Ovary (tissue), 3 donors: ENCODE data around the gene NSG2.

Source experiments
- EP300 ChIP-seq: sonication (generic); formaldehyde crosslinking; IDR thresholded peaks from one replicate; pipeline ENCODE4 v1.6.1; 2017; ENCODE audit warnings: antibody characterized with exemption
- POLR2A ChIP-seq: fragments of 450-650 bp; IDR thresholded peaks from one replicate; pipeline ENCODE4 v1.6.1; 2017; ENCODE audit warnings: antibody characterized with exemption, mild to moderate bottlenecking, moderate library complexity
- TF ChIP-seq, protein P1 (sequence below), 3 donors: fragments of 450-650 bp in 2 of 3; fragments of 200-600 bp in 1 of 3; IDR thresholded peaks; one replicate each; pipeline versions ENCODE4 v1.5.1 to v1.8.0; 2016 to 2022; ENCODE audit warnings: antibody characterized with exemption in 3 of 3, mild to moderate bottlenecking in 1 of 3
- donor health status: DM: no; HTN: no; CAD: no.

DNA sequence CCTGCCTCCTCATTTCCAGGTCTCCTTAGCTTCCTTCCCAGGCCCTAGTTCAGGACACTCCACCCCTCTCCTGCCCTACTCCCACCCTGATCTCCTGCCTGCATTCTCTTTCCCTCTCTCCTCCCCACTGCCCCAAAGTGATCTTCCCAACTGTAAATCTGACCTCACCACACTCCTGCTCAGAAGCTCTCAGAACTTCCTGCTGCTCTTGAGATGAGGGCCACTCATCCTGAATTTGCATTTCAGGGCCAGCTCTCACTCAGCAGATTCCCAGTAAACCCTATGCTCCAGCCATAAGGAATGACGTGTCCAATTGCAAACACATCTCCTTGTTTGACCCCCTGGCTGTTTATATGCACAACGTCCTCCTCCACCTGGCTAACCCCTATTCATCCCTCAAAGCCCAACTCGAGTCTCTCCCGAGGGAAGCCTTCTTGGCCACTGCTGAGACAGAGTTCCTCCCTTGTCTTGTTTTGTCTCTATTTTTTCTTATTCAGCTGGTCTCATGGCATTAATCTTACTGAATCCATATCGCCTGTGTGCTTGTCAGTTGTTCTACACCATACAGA is 95.0 kb downstream of the NSG2 start:
- no peak for TF ChIP-seq POLR2A
- TF ChIP-seq, protein P1, sequence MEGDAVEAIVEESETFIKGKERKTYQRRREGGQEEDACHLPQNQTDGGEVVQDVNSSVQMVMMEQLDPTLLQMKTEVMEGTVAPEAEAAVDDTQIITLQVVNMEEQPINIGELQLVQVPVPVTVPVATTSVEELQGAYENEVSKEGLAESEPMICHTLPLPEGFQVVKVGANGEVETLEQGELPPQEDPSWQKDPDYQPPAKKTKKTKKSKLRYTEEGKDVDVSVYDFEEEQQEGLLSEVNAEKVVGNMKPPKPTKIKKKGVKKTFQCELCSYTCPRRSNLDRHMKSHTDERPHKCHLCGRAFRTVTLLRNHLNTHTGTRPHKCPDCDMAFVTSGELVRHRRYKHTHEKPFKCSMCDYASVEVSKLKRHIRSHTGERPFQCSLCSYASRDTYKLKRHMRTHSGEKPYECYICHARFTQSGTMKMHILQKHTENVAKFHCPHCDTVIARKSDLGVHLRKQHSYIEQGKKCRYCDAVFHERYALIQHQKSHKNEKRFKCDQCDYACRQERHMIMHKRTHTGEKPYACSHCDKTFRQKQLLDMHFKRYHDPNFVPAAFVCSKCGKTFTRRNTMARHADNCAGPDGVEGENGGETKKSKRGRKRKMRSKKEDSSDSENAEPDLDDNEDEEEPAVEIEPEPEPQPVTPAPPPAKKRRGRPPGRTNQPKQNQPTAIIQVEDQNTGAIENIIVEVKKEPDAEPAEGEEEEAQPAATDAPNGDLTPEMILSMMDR (IDR thresholded peaks at IDR 0.05) = no peak
- no peak for TF ChIP-seq EP300
